Epithelial cell of proximal tubule (primary cell): ENCODE results near the gene AP1B1. TPM values are rescaled to one million over a fixed set of nuclear protein-coding genes. Genes with fewer than 3 reads are reported as not detected.

ENCODE experiments used
- DNase-seq: peaks from one replicate; pipeline ENCODE4 v3.0.0-alpha.2; 2011; ENCODE audit warnings: low read depth
- H3K4me3 ChIP-seq: 2 replicates; pipeline ENCODE4 v1.5.1; 2011; ENCODE audit warnings: low read depth, mild to moderate bottlenecking, low read length
- CTCF ChIP-seq: conservative IDR thresholded peaks from 2 replicates; pipeline ENCODE4 v1.5.1; 2012; ENCODE audit warnings: low read depth, mild to moderate bottlenecking, low read length
- total RNA-seq: library from RNA; depleted of rRNA; stranded (reverse); fragments of >200 nt; gene quantifications from 2 replicates; pipeline ENCODE4 v1.2.3, GENCODE V29; 2015

AP1B1 gene
- total RNA-seq = 50.3 and 79.7 TPM in 2 replicates

GRCh38 chr22:29387921-29388758, at the start of gene AP1B1:
Gene AP1B1 (minus strand): TSS chr22:29388570. CDS start chr22:29367243, 21,327 bp downstream.
- TF ChIP-seq CTCF = no peak
- no peak for DNase-seq
- H3K4me3 ChIP-seq = peak within 1 kb of the TSS; percentile 97

DNA sequence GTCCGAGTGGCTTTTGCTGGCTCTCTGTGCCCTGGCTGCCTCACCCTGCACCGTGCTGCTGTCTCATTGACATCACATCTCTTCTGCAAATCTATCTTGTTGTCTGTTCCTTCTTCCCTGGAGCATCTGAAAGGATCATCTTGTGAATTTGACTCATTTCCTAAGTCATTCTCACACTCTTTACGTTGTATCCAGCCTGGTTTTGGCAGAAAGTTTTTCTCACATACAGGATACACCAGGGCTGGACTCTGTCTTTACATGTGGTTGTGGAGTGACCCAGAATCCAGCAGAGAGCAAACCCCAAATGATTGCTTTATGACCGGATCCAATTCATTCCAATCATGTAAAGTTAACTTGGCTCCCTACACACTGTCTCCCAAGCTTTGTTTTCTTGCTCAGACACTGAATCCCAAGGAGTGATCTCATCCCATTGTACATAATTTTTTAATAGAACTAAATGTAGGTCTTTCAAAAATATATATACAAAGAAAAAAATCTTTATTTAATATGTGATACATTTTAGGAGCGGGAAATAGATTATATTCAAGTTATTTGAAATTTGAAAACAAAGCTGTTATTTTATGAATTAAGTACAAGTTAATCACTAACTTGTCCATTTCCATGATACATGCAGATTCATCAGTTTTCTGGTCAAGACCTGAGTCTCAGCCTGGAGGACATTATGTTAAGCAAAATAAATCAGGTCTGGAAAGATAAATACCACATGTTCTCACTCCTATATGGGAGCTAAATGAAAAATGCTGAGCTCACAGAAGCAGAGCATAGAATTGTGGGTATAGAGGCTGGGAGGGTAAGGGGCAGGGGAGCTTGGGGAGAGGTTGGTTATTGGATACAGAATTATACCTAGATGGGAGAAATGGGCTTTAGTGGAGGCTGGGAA, 47.1 kb upstream of the AP1B1 start:
- no peak for TF ChIP-seq CTCF
- no peak overlapping the region for H3K4me3 ChIP-seq
- no peak for DNase-seq

GRCh38 chr22:29434288-29434687, 45.9 kb upstream of the AP1B1 start:
- H3K4me3 ChIP-seq = no peak overlapping the region
- no peak for TF ChIP-seq CTCF
- DNase-seq = no peak

DNA sequence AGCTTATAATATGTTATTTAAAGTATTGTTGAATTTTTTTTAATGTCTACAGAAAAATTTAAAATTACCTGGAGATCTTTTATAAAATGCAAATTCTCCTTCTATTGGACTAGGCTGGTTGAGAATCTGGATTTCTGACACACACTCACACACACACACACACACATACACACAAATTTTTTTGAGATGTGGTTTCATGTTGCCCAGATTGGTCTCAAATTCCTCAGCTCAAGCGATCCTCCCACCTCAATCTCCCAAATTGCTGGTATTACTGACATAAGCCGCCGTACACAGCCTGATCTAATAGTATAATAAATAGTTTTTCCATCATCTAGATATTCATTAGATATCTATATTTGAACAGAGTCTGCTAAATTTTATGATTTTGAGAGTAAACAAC, 45.5 kb upstream of the AP1B1 start:
- no peak overlapping the region for H3K4me3 ChIP-seq
- TF ChIP-seq CTCF = no peak

DNA sequence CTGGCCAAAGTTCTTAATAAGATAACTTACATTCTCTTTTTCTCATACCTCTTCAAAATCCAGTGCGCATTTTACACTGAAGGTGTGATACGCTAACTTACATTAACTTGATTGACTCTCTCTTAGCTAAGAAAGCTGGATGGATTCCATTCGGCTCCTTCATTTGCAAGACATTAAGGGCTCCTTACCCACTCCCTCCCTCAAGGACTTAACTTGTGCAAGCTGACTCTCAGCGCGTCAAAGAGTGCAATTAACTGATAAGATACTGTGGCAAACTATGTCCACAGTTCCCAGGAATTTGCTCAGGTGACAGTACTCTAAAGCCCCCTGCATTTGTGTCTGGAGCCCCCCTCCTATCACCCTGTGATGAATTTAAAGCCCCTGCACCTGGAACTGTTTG, 43.6 kb upstream of the AP1B1 start:
- no peak for DNase-seq
- no peak for TF ChIP-seq CTCF
- H3K4me3 ChIP-seq = no peak overlapping the region

More for the DNA sequence above, 45.5 kb upstream of the AP1B1 start:
- DNase-seq = no peak

DNA sequence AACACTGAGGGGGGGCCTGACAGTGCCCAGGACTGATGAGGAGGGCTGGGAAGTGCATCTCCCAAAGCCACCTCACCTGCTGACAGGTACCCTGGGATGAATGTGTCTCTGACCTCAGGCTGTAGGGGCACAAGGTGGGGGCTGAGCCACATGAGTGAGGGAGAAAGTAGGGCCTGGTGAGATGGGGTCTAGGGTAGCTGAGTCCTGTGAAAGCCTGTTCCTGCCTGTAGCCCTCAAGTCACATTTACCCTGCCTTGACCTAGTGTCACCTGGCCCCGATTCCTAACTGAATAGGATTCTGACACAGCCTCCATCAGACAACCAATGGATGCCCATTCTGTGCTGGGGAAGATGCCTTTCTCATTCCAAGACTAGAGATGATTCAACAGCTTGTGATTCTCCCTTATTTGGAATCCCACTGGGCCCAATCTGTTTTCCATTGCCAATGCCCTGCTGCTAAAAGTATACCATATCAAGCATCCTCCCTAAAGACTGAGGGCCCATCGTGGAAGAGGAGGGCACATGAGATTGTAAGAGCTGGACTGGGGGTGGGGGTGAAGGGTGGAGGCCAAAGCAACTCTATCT, 38.9 kb upstream of the AP1B1 start:
- no peak for TF ChIP-seq CTCF

More for the DNA sequence above, 38.9 kb upstream of the AP1B1 start:
- DNase-seq = no peak
- no peak overlapping the region for H3K4me3 ChIP-seq
